CD14-positive monocyte (primary cell): ENCODE data around the gene NHERF2. TPM values are rescaled to one million over a fixed set of nuclear protein-coding genes. Genes with fewer than 3 reads are reported as not detected.

ENCODE experiments used
- DNase-seq, 3 donors: peaks; one replicate each; pipeline ENCODE4 v3.0.0-alpha.2; 2011 to 2022
- H2AFZ ChIP-seq: 2 replicates; pipeline ENCODE4 v1.6.0; 2012; ENCODE audit warnings: mild to moderate bottlenecking, low read depth, low read length, inconsistent platforms; ENCODE audit not compliant: insufficient read depth, poor library complexity, severe bottlenecking
- H3K27ac ChIP-seq, 2 donors: 1 replicate in 1 of 2; 2 replicates in 1 of 2; pipeline ENCODE4 v1.5.1; 2012 to 2013; ENCODE audit warnings: low read length in 2 of 2, control low read depth in 1 of 2, inconsistent platforms in 1 of 2, low read depth in 1 of 2, mild to moderate bottlenecking in 1 of 2
- H3K27me3 ChIP-seq, 2 donors: one replicate each; pipeline versions ENCODE4 v1.6.0 to v1.6.1; 2011 to 2013; ENCODE audit warnings: low read length in 2 of 2; ENCODE audit not compliant: control insufficient read depth in 2 of 2, insufficient read depth in 2 of 2
- H3K36me3 ChIP-seq, 2 donors: replicated peaks in 1 of 2; 1 replicate in 1 of 2; 2 replicates in 1 of 2; pipeline versions ENCODE4 v1.5.1 to v1.6.1; 2012 to 2013; ENCODE audit warnings: low read length in 2 of 2, control low read depth in 1 of 2, inconsistent platforms in 1 of 2, mild to moderate bottlenecking in 1 of 2; ENCODE audit not compliant: insufficient read depth in 2 of 2, control insufficient read depth in 1 of 2
- H3K4me1 ChIP-seq, 2 donors: 1 replicate in 1 of 2; 2 replicates in 1 of 2; pipeline versions ENCODE4 v1.5.1 to v1.6.1; 2012 to 2013; ENCODE audit warnings: low read length in 2 of 2, control low read depth in 1 of 2, inconsistent platforms in 1 of 2, mild to moderate bottlenecking in 1 of 2, moderate library complexity in 1 of 2; ENCODE audit not compliant: insufficient read depth in 2 of 2, control insufficient read depth in 1 of 2
- H3K4me2 ChIP-seq: replicated peaks from 2 replicates; pipeline ENCODE3; 2012; ENCODE audit warnings: low read length, moderate library complexity, mild to moderate bottlenecking; ENCODE audit not compliant: poor library complexity, severe bottlenecking; ENCODE audit errors: extremely low read depth
- H3K4me3 ChIP-seq, 3 experiments: fragments of 200-600 bp in 1 of 3; sonication (generic) in 1 of 3; replicated peaks in 1 of 3; 1 replicate in 2 of 3; 2 replicates in 1 of 3; pipeline ENCODE4 v1.5.1; 2011 to 2013; ENCODE audit warnings: low read length in 3 of 3, mild to moderate bottlenecking in 3 of 3, control low read depth in 2 of 3, low read depth in 2 of 3, inconsistent platforms in 1 of 3, moderate library complexity in 1 of 3
- H3K79me2 ChIP-seq: 2 replicates; pipeline ENCODE4 v1.6.0; 2012; ENCODE audit warnings: mild to moderate bottlenecking, control low read depth, inconsistent platforms, low read length, moderate library complexity; ENCODE audit not compliant: insufficient read depth
- H3K9ac ChIP-seq: 2 replicates; pipeline ENCODE4 v1.6.0; 2017; ENCODE audit warnings: low read length, mild to moderate bottlenecking; ENCODE audit not compliant: insufficient read depth, poor library complexity, severe bottlenecking
- H3K9me3 ChIP-seq, 2 donors: replicated peaks in 1 of 2; 1 replicate in 1 of 2; 2 replicates in 1 of 2; pipeline versions ENCODE4 v1.5.1 to v1.6.1; 2012 to 2013; ENCODE audit warnings: low read length in 2 of 2, control low read depth in 1 of 2; ENCODE audit not compliant: control insufficient read depth in 1 of 2, insufficient read depth in 1 of 2
- H4K20me1 ChIP-seq: 2 replicates; pipeline ENCODE4 v1.6.0; 2012; ENCODE audit warnings: mild to moderate bottlenecking, low read length, control low read depth, moderate library complexity; ENCODE audit not compliant: insufficient read depth
- H3K27ac Mint-ChIP-seq, 7 donors: one replicate each; pipeline ENCODE4 v1.8.0; 2020; ENCODE audit warnings: mild to moderate bottlenecking in 7 of 7, mixed read lengths in 7 of 7, moderate library complexity in 6 of 7, inconsistent platforms in 2 of 7
- H3K27me3 Mint-ChIP-seq, 3 donors: one replicate each; pipeline ENCODE4 v1.8.0; 2021 to 2022; ENCODE audit warnings: low read depth in 3 of 3, mild to moderate bottlenecking in 3 of 3, mixed read lengths in 3 of 3, moderate library complexity in 3 of 3, inconsistent platforms in 1 of 3
- H3K36me3 Mint-ChIP-seq, 2 donors: one replicate each; pipeline ENCODE4 v1.8.0; 2020; ENCODE audit warnings: mixed read lengths in 2 of 2, inconsistent platforms in 1 of 2, mild to moderate bottlenecking in 1 of 2
- H3K4me1 Mint-ChIP-seq: one replicate; pipeline ENCODE4 v1.8.0; 2020; ENCODE audit warnings: mild to moderate bottlenecking, mixed read lengths
- H3K4me3 Mint-ChIP-seq, 2 donors: one replicate each; pipeline ENCODE4 v1.8.0; 2020; ENCODE audit warnings: mild to moderate bottlenecking in 2 of 2, mixed read lengths in 2 of 2, moderate library complexity in 1 of 2
- H3K9me3 Mint-ChIP-seq, 7 donors: one replicate each; pipeline ENCODE4 v1.8.0; 2020 to 2022; ENCODE audit warnings: mixed read lengths in 7 of 7, mild to moderate bottlenecking in 6 of 7, moderate library complexity in 6 of 7, inconsistent platforms in 2 of 7
- WGBS: methylation state at CpG from one replicate; pipeline ENCODE4 v1.1.5; 2013; ENCODE audit warnings: missing lambda C conversion rate; ENCODE audit not compliant: insufficient coverage; 5-methylcytosine and 5-hydroxymethylcytosine counted together
- intact Hi-C, 2 donors: fragments of 100-400 bp; cut with micrococcal nuclease; formaldehyde crosslinking; loops; one replicate each; pipeline versions ENCODE4 v1.15.0 to v1.15.1; 2023
- polyA plus RNA-seq, 3 donors: library from polyadenylated mRNA; depleted of rRNA in 1 of 3; unstranded in 2 of 3; stranded (reverse) in 1 of 3; fragments of 300-500 nt in 2 of 3; fragments of >200 nt in 1 of 3; fragmentation: Illumina TruSeq in 2 of 3; gene quantifications; 1 replicate in 2 of 3; 2 replicates in 1 of 3; pipeline ENCODE4 v1.2.3, GENCODE V29; 2012 to 2021
- TF ChIP-seq, protein P1 (sequence below): fragments of 200-600 bp; IDR thresholded peaks from one replicate; pipeline ENCODE4 v1.8.0; 2022; ENCODE audit warnings: antibody characterized with exemption, mild to moderate bottlenecking

NHERF2 gene
- polyA plus RNA-seq, 3 donors: 0.66 to 8.2 (median 0.78) TPM

DNA sequence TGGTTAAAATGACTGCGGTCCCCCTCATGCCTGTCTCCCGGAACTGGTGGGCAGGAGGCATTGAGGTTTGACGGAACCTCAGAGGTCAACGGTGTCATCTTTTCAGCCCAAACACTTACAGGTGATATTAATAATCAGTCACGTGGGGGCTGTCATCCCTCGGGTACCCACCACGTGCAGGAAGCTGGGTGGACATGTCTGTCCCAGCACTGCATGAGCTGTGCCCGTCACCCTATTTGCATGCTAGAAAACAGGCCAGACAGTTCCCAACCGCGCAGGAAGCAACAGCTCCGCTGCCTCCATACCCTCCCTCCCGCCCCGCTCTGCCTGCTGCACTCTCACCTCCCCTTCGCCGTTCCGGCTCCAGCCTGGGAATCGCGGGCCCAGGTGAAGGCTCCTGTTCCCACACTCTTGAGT is 35.6 kb upstream of the NHERF2 start:
- H3K4me2 ChIP-seq: peak overlapping the region; percentile 64
- peaks cover 19 to 25% of the 10 kb centered on the region in 2 donors for H3K36me3 Mint-ChIP-seq
- peaks cover 2% of the 10 kb centered on the region for H4K20me1 ChIP-seq
- H3K9me3 Mint-ChIP-seq: peaks cover 0 to 16% (median 11%) of the 10 kb centered on the region in 7 donors
- no peaks in the 10 kb centered on the region for H3K79me2 ChIP-seq
- H3K4me3 ChIP-seq: peak overlapping the region in 1 of 3 experiments; percentile 57
- H3K9ac ChIP-seq: no peak overlapping the region
- peak overlapping the region; percentile 57 to 79 for H3K4me3 Mint-ChIP-seq
- H3K9me3 ChIP-seq: peaks cover 7 to 8% of the 10 kb centered on the region in 2 donors
- peak in 2 of 3 donors; percentile 33 to 54 for DNase-seq
- intact Hi-C loops: no loop called here
- H3K27me3 ChIP-seq: peaks cover 20 to 33% of the 10 kb centered on the region in 2 donors
- peak overlapping the region in 2 of 7 donors; percentile 70 to 83 for H3K27ac Mint-ChIP-seq
- 0% methylated on average over 14 of the region's 18 CpGs for WGBS
- H2AFZ ChIP-seq: peak overlapping the region; percentile 71
- H3K27me3 Mint-ChIP-seq: peaks cover 35 to 52% (median 42%) of the 10 kb centered on the region in 3 donors
- TF ChIP-seq, protein P1, sequence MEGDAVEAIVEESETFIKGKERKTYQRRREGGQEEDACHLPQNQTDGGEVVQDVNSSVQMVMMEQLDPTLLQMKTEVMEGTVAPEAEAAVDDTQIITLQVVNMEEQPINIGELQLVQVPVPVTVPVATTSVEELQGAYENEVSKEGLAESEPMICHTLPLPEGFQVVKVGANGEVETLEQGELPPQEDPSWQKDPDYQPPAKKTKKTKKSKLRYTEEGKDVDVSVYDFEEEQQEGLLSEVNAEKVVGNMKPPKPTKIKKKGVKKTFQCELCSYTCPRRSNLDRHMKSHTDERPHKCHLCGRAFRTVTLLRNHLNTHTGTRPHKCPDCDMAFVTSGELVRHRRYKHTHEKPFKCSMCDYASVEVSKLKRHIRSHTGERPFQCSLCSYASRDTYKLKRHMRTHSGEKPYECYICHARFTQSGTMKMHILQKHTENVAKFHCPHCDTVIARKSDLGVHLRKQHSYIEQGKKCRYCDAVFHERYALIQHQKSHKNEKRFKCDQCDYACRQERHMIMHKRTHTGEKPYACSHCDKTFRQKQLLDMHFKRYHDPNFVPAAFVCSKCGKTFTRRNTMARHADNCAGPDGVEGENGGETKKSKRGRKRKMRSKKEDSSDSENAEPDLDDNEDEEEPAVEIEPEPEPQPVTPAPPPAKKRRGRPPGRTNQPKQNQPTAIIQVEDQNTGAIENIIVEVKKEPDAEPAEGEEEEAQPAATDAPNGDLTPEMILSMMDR: no peak
- H3K27ac ChIP-seq: no peak overlapping the region
- H3K36me3 ChIP-seq: peaks cover 5 to 9% of the 10 kb centered on the region in 2 donors
- H3K4me1 Mint-ChIP-seq: peaks cover 14% of the 10 kb centered on the region
- H3K4me1 ChIP-seq: peaks cover 18% of the 10 kb centered on the region in 2 donors

DNA sequence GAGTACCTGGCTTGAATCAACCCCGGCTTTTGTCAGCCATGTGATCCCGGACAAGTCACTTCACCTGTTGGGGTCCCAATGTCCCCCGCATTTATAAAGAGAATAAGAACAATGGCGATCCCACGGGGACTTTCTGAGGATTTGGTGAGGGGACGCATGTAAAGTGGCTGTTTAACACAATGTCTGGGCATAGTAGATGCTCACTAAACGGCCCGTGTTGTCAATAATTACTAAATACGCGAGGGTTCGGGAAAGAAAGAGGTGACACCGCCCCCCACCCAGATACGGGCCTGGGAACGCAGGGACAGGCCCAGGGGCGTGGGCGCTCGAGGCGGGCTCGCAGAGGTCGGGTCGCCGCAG is 35.1 kb upstream of the NHERF2 start:
- Histone ChIP-seq H3K27me3 (peaks cover 20 to 33% of the 10 kb centered on the region in 2 donors), H3K4me1 (peaks cover 18% of the 10 kb centered on the region in 2 donors), H3K9ac (peak overlapping the region; percentile 46), H4K20me1 (peaks cover 2% of the 10 kb centered on the region), H3K9me3 (peaks cover 7 to 8% of the 10 kb centered on the region in 2 donors), H3K36me3 (peaks cover under 1 to 5% of the 10 kb centered on the region in 2 donors), H3K4me3 (peak overlapping the region in 2 of 3 experiments; percentile 5 to 57), H3K4me2 (peak overlapping the region; percentile 64), H2AFZ (peak overlapping the region; percentile 71), H3K27ac (peak overlapping the region in 1 of 2 donors; percentile 26), H3K79me2 (no peaks in the 10 kb centered on the region)
- Mint-ChIP-seq H3K9me3 (peaks cover 0 to 16% (median 11%) of the 10 kb centered on the region in 7 donors), H3K4me1 (peaks cover 14% of the 10 kb centered on the region), H3K27ac (peak overlapping the region in 2 of 7 donors; percentile 70 to 83), H3K36me3 (peaks cover 15 to 21% of the 10 kb centered on the region in 2 donors), H3K27me3 (peaks cover 35 to 52% (median 42%) of the 10 kb centered on the region in 3 donors), H3K4me3 (peak overlapping the region; percentile 57 to 79)
- TF ChIP-seq, protein P1: no peak
- intact Hi-C loops: no loop called here
- DNase-seq: no peak
- 12% methylated on average over 22 of the region's 22 CpGs for WGBS
